NCI-H1930 (cell line): ENCODE measurements around the gene BTRC.
A peak's percentile ranks its signal among the peaks of the same experiment; 100 is the strongest.

Source experiments
- DNase-seq, 2 experiments: peaks; one replicate each; lab custom pipeline; 2025; lab: John Stamatoyannopoulos, UW

BTRC gene

GRCh38 chr10:101567165-101568006, 213.4 kb downstream of the BTRC start:
- no peak for DNase-seq

GRCh38 chr10:101568054-101568745, 214.2 kb downstream of the BTRC start:
- no peak for DNase-seq

- no peak for DNase-seq
Observed at GRCh38 chr10:101569323-101569621, 215.3 kb downstream of the BTRC start.

GRCh38 chr10:101569622-101570427, 215.9 kb downstream of the BTRC start:
- DNase-seq, result peak; percentile 13 to 45

- no peak for DNase-seq
Observed at GRCh38 chr10:101570428-101571270, 216.7 kb downstream of the BTRC start.

GRCh38 chr10:101571271-101571925, 217.4 kb downstream of the BTRC start:
- DNase-seq, result no peak

- no peak for DNase-seq
Observed at GRCh38 chr10:101572126-101572525, 218.2 kb downstream of the BTRC start.

- DNase-seq, result no peak
Observed at GRCh38 chr10:101572785-101573184, 218.8 kb downstream of the BTRC start.

- no peak for DNase-seq
Observed at GRCh38 chr10:101573885-101574753, 220.2 kb downstream of the BTRC start.

GRCh38 chr10:101575091-101575490, 221.1 kb downstream of the BTRC start:
- DNase-seq, result no peak

- DNase-seq, result no peak
Observed at GRCh38 chr10:101575580-101576210, 221.7 kb downstream of the BTRC start.

GRCh38 chr10:101576211-101576863, 222.4 kb downstream of the BTRC start:
- DNase-seq, result no peak

GRCh38 chr10:101577121-101577871, 223.3 kb downstream of the BTRC start:
- no peak for DNase-seq

- DNase-seq, result no peak
Observed at GRCh38 chr10:101578192-101578591, 224.2 kb downstream of the BTRC start.

GRCh38 chr10:101578803-101579515, 225.0 kb downstream of the BTRC start:
- DNase-seq, result no peak

- no peak for DNase-seq
Observed at GRCh38 chr10:101579516-101579870, 225.5 kb downstream of the BTRC start.

- no peak for DNase-seq
Observed at GRCh38 chr10:101580486-101581399, 226.8 kb downstream of the BTRC start.
